Ecto neural progenitor cell (in vitro differentiated cells): ENCODE measurements around the gene BLVRB.
A peak's percentile ranks its signal among the peaks of the same experiment; 100 is the strongest.
"Not testable (repeated sequence)": the region's sequence is repeated elsewhere in the genome, so short reads cannot be mapped to it uniquely, and the experiment has no call there.

Experiments
- DNase-seq: peaks from one replicate; pipeline ENCODE4 v3.0.0-alpha.2; 2018; ENCODE audit warnings: low spot score

Gene BLVRB

GRCh38 chr19:40486017-40486416 lies 20.5 kb upstream of the BLVRB start:
- DNase-seq: no peak

GRCh38 chr19:40475878-40476644 lies 10.5 kb upstream of the BLVRB start:
- DNase-seq: not testable (repeated sequence)

GRCh38 chr19:40474737-40475136 lies 9.2 kb upstream of the BLVRB start:
- no peak for DNase-seq

GRCh38 chr19:40472516-40472915 lies 7.0 kb upstream of the BLVRB start:
- DNase-seq: no peak

- DNase-seq: no peak
These were observed 5.6 kb upstream of the BLVRB start for GRCh38 chr19:40471111-40471510.

- DNase-seq: no peak
These were observed 3.5 kb upstream of the BLVRB start for GRCh38 chr19:40469011-40469410.

- DNase-seq: peak; percentile 57
These were observed 1.6 kb upstream of the BLVRB start, which contains the start of gene SPTBN4 for GRCh38 chr19:40466985-40467734. TSS of gene SPTBN4 (plus strand) at chr19:40467001. CDS start at chr19:40472622, 5,621 bp downstream.

- peak; percentile 56 for DNase-seq
These were observed 857 bp upstream of the BLVRB start for GRCh38 chr19:40466219-40466984.

GRCh38 chr19:40465025-40465556 lies 454 bp downstream of the BLVRB start:
- DNase-seq: no peak

GRCh38 chr19:40464059-40465024 lies 1.2 kb downstream of the BLVRB start:
- DNase-seq: peak; percentile 87

GRCh38 chr19:40463587-40464037 lies 1.9 kb downstream of the BLVRB start:
- DNase-seq: not testable (repeated sequence)

- DNase-seq: no peak
These were observed 3.8 kb downstream of the BLVRB start for GRCh38 chr19:40461669-40462221.

- DNase-seq: no peak
These were observed 5.4 kb downstream of the BLVRB start for GRCh38 chr19:40460185-40460584.

- DNase-seq: no peak
These were observed 7.0 kb downstream of the BLVRB start for GRCh38 chr19:40458597-40458974.

GRCh38 chr19:40457953-40458596 lies 7.5 kb downstream of the BLVRB start:
- DNase-seq: no peak

- DNase-seq: no peak
These were observed 8.5 kb downstream of the BLVRB start for GRCh38 chr19:40457048-40457447.

GRCh38 chr19:40453943-40454342 lies 11.6 kb downstream of the BLVRB start:
- not testable (repeated sequence) for DNase-seq

- DNase-seq: no peak
These were observed 12.3 kb downstream of the BLVRB start for GRCh38 chr19:40453151-40453735.

GRCh38 chr19:40452016-40452415 lies 13.5 kb downstream of the BLVRB start:
- no peak for DNase-seq

GRCh38 chr19:40450664-40451063 lies 14.9 kb downstream of the BLVRB start:
- DNase-seq: no peak
